ENCODE data around the gene MAFB.

The MAFB gene

DNA sequence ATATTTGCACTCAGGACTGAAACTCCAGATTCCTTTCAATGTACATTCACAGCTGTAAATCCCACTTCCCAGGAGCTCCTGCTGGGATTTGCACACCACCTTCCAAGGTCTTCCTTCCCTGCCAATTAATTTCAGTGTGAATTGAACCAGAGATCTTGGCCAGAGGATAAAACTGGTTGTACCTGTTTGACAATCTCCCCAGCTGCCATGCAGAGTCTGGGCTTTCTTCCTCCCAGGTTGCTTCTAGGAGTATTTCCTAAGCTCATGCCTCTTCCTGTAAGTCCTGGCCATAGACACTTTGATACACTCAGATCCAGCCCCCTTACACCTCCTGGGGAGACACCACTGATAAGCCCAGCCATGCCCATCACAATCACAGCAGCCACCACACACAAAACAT, 15.6 kb downstream of the MAFB start:
- H3K4me1 ChIP-seq (ENCODE audit: control insufficient read depth, insufficient read depth, low read length, poor library complexity, severe bottlenecking): no peaks in the 10 kb centered on the region
- H3K27ac ChIP-seq (ENCODE audit: insufficient read depth, low read length, poor library complexity, severe bottlenecking): no peak overlapping the region
- DNase-seq: no peak
- no peak overlapping the region for H3K4me3 ChIP-seq (ENCODE audit: insufficient read depth, low read depth, low read length, poor library complexity, severe bottlenecking)
- no peaks in the 10 kb centered on the region for H3K27me3 ChIP-seq (replicated peaks; ENCODE audit: control insufficient read depth, insufficient read depth, low read length, poor library complexity, severe bottlenecking)
- no peaks in the 10 kb centered on the region for H3K9me3 ChIP-seq (ENCODE audit: control insufficient read depth, low read length)
- H3K36me3 ChIP-seq (ENCODE audit: control insufficient read depth, insufficient read depth, low read length): no peaks in the 10 kb centered on the region

DNA sequence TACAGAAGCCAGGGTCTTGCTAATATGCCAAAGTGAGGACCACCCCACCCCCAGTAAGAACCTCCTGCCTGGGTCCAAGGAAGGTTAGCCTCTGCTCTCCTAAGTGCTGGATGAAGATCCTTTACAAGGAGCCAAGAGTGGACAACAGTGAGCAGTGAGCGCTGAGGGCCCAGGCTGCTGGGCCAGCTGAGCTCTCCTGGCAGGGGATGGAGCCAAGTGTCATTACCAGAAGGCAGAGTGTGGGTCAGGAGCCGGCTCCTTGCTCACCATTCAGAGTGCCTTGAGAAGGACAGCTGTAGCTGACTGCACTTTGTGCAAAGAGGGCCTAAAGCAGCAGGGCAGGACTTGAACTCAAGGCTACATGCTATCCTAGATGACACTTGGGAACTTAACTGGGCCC, 16.9 kb downstream of the MAFB start:
- no peaks in the 10 kb centered on the region for H3K36me3 ChIP-seq (ENCODE audit: control insufficient read depth, insufficient read depth, low read length)
- no peaks in the 10 kb centered on the region for H3K4me1 ChIP-seq (ENCODE audit: control insufficient read depth, insufficient read depth, low read length, poor library complexity, severe bottlenecking)
- no peak for DNase-seq
- H3K27me3 ChIP-seq (replicated peaks; ENCODE audit: control insufficient read depth, insufficient read depth, low read length, poor library complexity, severe bottlenecking): no peaks in the 10 kb centered on the region
- no peak overlapping the region for H3K27ac ChIP-seq (ENCODE audit: insufficient read depth, low read length, poor library complexity, severe bottlenecking)
- H3K4me3 ChIP-seq (ENCODE audit: insufficient read depth, low read depth, low read length, poor library complexity, severe bottlenecking): no peak overlapping the region
- H3K9me3 ChIP-seq (ENCODE audit: control insufficient read depth, low read length): no peaks in the 10 kb centered on the region

DNA sequence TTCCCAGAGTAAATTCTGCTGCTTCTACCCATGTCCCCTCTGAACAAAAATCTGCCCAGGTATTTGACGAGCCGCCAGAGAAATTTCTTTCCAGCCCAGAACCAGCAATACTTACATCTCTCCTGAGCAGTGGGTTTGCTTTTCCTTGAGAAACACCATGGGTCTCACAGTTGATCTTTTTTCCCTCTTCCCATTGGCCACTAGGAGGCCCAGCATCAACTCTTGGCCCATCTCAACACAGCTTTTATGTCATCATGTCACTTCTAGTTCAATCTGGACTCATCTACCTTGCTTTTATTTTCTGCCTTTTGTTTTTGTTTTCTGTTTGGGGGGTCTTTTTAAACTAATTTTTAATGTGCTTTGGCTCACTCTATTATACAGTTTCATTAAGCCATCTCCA, 18.8 kb downstream of the MAFB start:
- no peak for DNase-seq
- Histone ChIP-seq H3K27me3 (replicated peaks; ENCODE audit: control insufficient read depth, insufficient read depth, low read length, poor library complexity, severe bottlenecking) (no peaks in the 10 kb centered on the region), H3K4me3 (ENCODE audit: insufficient read depth, low read depth, low read length, poor library complexity, severe bottlenecking) (no peak overlapping the region), H3K4me1 (ENCODE audit: control insufficient read depth, insufficient read depth, low read length, poor library complexity, severe bottlenecking) (no peaks in the 10 kb centered on the region), H3K9me3 (ENCODE audit: control insufficient read depth, low read length) (no peaks in the 10 kb centered on the region), H3K27ac (ENCODE audit: insufficient read depth, low read length, poor library complexity, severe bottlenecking) (no peak overlapping the region), H3K36me3 (ENCODE audit: control insufficient read depth, insufficient read depth, low read length) (no peaks in the 10 kb centered on the region)

DNA sequence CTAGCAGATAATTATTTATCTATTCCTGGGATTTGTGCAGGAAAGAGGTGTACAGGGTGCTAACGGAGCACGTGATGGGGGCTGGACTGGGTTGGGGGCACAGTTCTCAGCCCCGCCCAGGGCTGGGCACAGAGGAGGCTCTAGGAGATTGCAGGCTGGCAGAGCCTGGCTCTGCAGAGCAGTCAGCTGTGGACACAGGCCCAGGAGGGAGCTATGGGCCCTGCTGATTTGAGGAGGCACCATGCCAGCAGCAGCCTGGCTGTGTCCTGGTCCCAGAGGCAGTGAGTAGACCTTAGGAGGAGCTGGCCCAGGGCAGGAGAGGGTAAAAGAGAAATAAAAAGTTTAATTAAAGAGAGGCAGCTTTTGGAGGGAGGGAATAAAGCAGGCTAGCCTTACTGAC, 19.3 kb downstream of the MAFB start:
- DNase-seq: no peak
- Histone ChIP-seq H3K4me3 (ENCODE audit: insufficient read depth, low read depth, low read length, poor library complexity, severe bottlenecking) (no peak overlapping the region), H3K27me3 (replicated peaks; ENCODE audit: control insufficient read depth, insufficient read depth, low read length, poor library complexity, severe bottlenecking) (no peaks in the 10 kb centered on the region), H3K9me3 (ENCODE audit: control insufficient read depth, low read length) (no peaks in the 10 kb centered on the region), H3K27ac (ENCODE audit: insufficient read depth, low read length, poor library complexity, severe bottlenecking) (no peak overlapping the region), H3K4me1 (ENCODE audit: control insufficient read depth, insufficient read depth, low read length, poor library complexity, severe bottlenecking) (no peaks in the 10 kb centered on the region), H3K36me3 (ENCODE audit: control insufficient read depth, insufficient read depth, low read length) (no peaks in the 10 kb centered on the region)

DNA sequence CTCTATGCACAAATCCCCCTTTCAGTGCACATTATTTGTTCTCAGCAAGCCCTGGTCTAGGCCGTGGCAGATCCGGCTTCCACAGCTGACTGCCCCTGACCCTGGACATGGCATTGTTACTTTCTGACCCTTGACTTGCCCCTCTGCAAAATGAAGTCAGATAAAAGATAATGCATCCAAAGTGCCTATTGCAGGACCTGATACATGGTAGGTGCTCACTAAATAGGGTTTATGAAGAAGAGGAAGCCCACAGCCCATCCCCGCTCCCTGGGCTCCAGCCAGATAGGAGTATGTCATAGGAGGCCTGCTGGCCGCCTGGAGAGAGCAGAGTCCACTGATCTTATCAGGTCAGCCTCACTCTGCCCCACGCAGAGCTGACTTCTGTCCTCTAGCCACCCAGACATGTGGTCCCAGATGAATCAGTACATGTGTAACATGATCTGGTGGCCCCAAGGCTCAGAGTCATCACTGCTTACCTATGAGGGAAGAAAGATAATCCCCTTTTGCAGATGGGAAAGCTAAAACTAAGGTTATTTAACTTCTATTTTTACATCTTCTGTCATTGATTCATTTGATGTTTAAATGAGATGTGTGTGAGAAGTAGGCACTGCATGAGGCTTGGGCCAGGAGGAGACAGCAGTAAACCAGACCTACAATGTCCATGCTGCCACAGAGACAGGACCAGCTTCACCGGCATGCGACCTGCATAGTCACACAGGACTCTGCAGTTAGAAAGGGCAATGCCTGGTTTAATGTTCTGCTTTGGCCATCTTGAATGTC, 20.4 kb downstream of the MAFB start:
- H3K27ac ChIP-seq (ENCODE audit: insufficient read depth, low read length, poor library complexity, severe bottlenecking): no peak overlapping the region
- no peaks in the 10 kb centered on the region for H3K27me3 ChIP-seq (replicated peaks; ENCODE audit: control insufficient read depth, insufficient read depth, low read length, poor library complexity, severe bottlenecking)
- no peaks in the 10 kb centered on the region for H3K4me1 ChIP-seq (ENCODE audit: control insufficient read depth, insufficient read depth, low read length, poor library complexity, severe bottlenecking)
- H3K4me3 ChIP-seq (ENCODE audit: insufficient read depth, low read depth, low read length, poor library complexity, severe bottlenecking): no peak overlapping the region
- no peaks in the 10 kb centered on the region for H3K9me3 ChIP-seq (ENCODE audit: control insufficient read depth, low read length)
- no peaks in the 10 kb centered on the region for H3K36me3 ChIP-seq (ENCODE audit: control insufficient read depth, insufficient read depth, low read length)
- no peak for DNase-seq

DNA sequence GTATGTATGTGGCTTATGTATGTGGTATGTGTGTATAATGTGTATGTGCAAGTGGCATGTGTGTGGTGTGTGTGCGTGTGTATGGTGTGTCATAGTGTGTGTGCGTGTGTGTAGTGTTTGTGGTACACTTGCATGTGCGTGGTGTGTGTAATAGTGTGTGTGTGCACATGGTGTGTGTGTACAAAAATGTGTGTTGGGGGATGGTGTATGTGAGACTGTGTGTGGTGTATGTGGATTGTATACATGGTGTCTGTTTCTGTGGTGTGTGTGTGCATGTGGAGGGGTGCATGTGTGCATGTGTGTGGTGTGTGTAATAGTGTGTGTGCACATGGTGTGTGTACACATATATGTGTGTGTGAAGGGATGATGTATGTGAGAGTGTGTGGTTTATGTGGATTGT, 21.5 kb downstream of the MAFB start:
- Histone ChIP-seq H3K9me3 (ENCODE audit: control insufficient read depth, low read length) (no peaks in the 10 kb centered on the region), H3K27ac (ENCODE audit: insufficient read depth, low read length, poor library complexity, severe bottlenecking) (no peak overlapping the region), H3K27me3 (replicated peaks; ENCODE audit: control insufficient read depth, insufficient read depth, low read length, poor library complexity, severe bottlenecking) (no peaks in the 10 kb centered on the region), H3K4me3 (ENCODE audit: insufficient read depth, low read depth, low read length, poor library complexity, severe bottlenecking) (no peak overlapping the region), H3K4me1 (ENCODE audit: control insufficient read depth, insufficient read depth, low read length, poor library complexity, severe bottlenecking) (no peaks in the 10 kb centered on the region), H3K36me3 (ENCODE audit: control insufficient read depth, insufficient read depth, low read length) (no peaks in the 10 kb centered on the region)
- no peak for DNase-seq

DNA sequence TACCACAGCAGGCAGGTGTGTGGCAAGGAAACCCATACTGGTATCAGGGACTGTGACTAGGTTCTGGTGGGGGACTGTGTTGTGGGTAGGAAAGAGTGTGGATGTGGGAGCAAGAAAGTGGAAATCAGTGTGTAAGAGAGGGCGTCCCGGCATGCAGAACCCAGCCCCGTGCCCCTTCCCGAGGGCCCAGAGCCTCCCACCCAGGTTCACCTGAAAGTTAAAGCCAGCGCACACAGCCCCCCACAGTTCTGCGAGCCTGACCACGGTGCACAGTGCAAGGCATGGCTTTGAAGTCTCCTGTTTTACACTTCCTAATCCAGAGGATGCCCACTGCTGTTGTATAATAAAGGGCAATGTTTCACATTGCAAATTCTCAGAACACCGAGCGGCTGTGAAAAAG, 22.7 kb downstream of the MAFB start:
- Histone ChIP-seq H3K27me3 (replicated peaks; ENCODE audit: control insufficient read depth, insufficient read depth, low read length, poor library complexity, severe bottlenecking) (no peaks in the 10 kb centered on the region), H3K4me1 (ENCODE audit: control insufficient read depth, insufficient read depth, low read length, poor library complexity, severe bottlenecking) (no peaks in the 10 kb centered on the region), H3K4me3 (ENCODE audit: insufficient read depth, low read depth, low read length, poor library complexity, severe bottlenecking) (no peak overlapping the region), H3K9me3 (ENCODE audit: control insufficient read depth, low read length) (no peaks in the 10 kb centered on the region), H3K27ac (ENCODE audit: insufficient read depth, low read length, poor library complexity, severe bottlenecking) (no peak overlapping the region), H3K36me3 (ENCODE audit: control insufficient read depth, insufficient read depth, low read length) (no peaks in the 10 kb centered on the region)
- no peak for DNase-seq

DNA sequence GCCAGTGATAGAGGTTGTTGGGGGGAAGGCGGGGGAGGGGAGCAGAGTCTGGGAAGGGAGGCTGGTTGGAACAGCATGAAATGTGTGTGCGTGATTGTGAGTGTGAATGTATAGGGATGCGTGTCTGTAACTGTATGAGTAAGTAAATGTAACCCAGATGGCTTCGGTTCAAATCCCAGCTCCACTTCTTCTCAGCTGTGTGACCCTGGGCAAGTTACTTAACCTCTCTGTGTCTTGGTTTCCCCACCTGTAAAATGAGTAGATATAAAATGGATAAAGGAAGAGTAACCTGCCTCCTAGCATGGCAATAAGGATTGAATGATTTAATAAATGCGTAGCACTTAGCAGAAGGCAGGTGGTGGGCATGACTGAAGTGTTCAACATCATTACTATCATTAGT, 24.1 kb downstream of the MAFB start:
- no peaks in the 10 kb centered on the region for H3K4me1 ChIP-seq (ENCODE audit: control insufficient read depth, insufficient read depth, low read length, poor library complexity, severe bottlenecking)
- no peak overlapping the region for H3K27ac ChIP-seq (ENCODE audit: insufficient read depth, low read length, poor library complexity, severe bottlenecking)
- H3K36me3 ChIP-seq (ENCODE audit: control insufficient read depth, insufficient read depth, low read length): no peaks in the 10 kb centered on the region
- no peak overlapping the region for H3K4me3 ChIP-seq (ENCODE audit: insufficient read depth, low read depth, low read length, poor library complexity, severe bottlenecking)
- H3K9me3 ChIP-seq (ENCODE audit: control insufficient read depth, low read length): no peaks in the 10 kb centered on the region
- H3K27me3 ChIP-seq (replicated peaks; ENCODE audit: control insufficient read depth, insufficient read depth, low read length, poor library complexity, severe bottlenecking): no peaks in the 10 kb centered on the region
- DNase-seq: no peak

DNA sequence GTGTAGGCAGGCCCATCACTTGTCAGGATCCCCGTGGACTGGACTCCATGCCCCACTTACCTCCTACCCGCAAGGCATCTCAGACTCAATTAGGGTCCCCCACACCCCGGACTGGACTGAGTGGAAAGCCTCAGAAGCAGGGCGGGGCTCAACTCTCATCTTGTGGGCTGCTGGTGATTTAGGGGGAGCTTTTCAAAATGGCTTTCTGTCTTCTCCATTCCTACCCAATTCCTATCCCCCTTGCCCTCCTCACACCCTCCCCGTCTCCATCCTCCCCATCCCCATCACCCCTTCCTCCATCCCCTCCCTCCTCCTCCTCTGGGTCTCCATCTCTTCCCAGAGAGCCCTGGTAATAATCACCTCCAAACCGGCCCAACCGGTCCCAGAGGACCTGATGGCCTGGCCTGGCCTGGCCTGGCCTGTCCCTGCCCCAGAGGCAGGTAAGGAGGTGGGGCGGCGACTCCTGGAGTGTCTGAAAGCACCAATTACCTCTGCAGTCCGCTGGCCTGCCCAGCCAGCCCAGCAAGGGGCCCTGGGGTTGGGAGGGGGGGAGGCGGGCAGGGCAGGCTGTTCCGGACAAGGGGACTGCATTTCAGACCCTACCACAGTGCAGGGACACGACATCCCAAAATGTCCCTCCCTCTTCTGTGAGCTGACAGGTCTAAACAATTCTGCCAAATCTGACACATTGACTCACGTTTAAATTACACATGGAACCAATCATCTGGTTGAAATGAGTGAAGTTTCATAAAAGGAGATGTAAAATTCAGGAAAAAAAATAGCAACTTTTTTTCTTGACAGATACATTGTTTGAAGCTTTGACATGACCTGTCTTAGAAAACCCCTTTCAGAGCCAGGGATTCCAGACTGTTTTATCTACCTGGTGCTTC, 24.8 kb downstream of the MAFB start:
- Histone ChIP-seq H3K27ac (ENCODE audit: insufficient read depth, low read length, poor library complexity, severe bottlenecking) (no peak overlapping the region), H3K4me1 (ENCODE audit: control insufficient read depth, insufficient read depth, low read length, poor library complexity, severe bottlenecking) (no peaks in the 10 kb centered on the region), H3K4me3 (ENCODE audit: insufficient read depth, low read depth, low read length, poor library complexity, severe bottlenecking) (no peak overlapping the region), H3K36me3 (ENCODE audit: control insufficient read depth, insufficient read depth, low read length) (no peaks in the 10 kb centered on the region), H3K9me3 (ENCODE audit: control insufficient read depth, low read length) (no peaks in the 10 kb centered on the region), H3K27me3 (replicated peaks; ENCODE audit: control insufficient read depth, insufficient read depth, low read length, poor library complexity, severe bottlenecking) (no peaks in the 10 kb centered on the region)
- DNase-seq: no peak

DNA sequence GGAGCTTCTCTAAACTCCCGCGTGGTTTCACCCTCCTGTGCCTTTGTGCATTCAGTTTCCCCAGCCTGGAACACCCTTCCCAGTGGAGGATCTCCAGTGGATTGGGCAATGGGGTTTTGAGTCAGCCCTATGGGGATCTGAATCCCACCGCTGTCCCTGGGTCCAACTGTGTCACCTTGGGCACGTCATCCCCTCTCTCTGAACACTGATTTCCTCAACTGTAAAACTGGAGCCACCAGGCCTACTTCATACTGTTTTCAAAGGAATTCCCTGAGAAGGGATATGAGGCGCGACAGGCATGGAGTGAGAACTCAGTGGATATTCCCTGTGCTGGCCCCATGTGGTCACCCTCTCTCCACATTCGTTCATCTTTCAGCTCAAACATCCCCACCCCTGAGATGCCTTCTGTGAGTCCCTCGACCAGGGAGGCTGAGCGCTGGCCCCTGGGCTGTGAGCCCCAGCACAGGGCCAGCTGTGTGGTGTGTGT, 25.7 kb downstream of the MAFB start:
- no peaks in the 10 kb centered on the region for H3K27me3 ChIP-seq (replicated peaks; ENCODE audit: control insufficient read depth, insufficient read depth, low read length, poor library complexity, severe bottlenecking)
- H3K36me3 ChIP-seq (ENCODE audit: control insufficient read depth, insufficient read depth, low read length): no peaks in the 10 kb centered on the region
- no peaks in the 10 kb centered on the region for H3K4me1 ChIP-seq (ENCODE audit: control insufficient read depth, insufficient read depth, low read length, poor library complexity, severe bottlenecking)
- no peak for DNase-seq
- H3K4me3 ChIP-seq (ENCODE audit: insufficient read depth, low read depth, low read length, poor library complexity, severe bottlenecking): no peak overlapping the region
- H3K27ac ChIP-seq (ENCODE audit: insufficient read depth, low read length, poor library complexity, severe bottlenecking): no peak overlapping the region
- H3K9me3 ChIP-seq (ENCODE audit: control insufficient read depth, low read length): no peaks in the 10 kb centered on the region

All from effector memory CD4-positive, alpha-beta T cell (primary cell).